Skeletal muscle satellite cell (primary cell): ENCODE measurements around the gene TMEM81. TPM values are rescaled to one million over a fixed set of nuclear protein-coding genes. Genes with fewer than 3 reads are reported as not detected.
A peak's percentile ranks its signal among the peaks of the same experiment; 100 is the strongest.

ENCODE experiments used
- H3K27me3 ChIP-seq: 2 replicates; pipeline ENCODE4 v1.7.0; 2013; ENCODE audit warnings: low read length; ENCODE audit not compliant: control insufficient read depth, insufficient read depth
- H3K36me3 ChIP-seq: 2 replicates; pipeline ENCODE4 v1.7.0; 2013; ENCODE audit warnings: mild to moderate bottlenecking, control low read depth, low read length; ENCODE audit not compliant: insufficient read depth
- H3K4me1 ChIP-seq: 2 replicates; pipeline ENCODE4 v1.7.0; 2013; ENCODE audit warnings: low read length; ENCODE audit not compliant: control insufficient read depth, insufficient read depth
- H3K4me2 ChIP-seq: 2 replicates; pipeline ENCODE4 v1.7.0; 2013; ENCODE audit warnings: mild to moderate bottlenecking, low read length
- H3K4me3 ChIP-seq: 2 replicates; pipeline ENCODE4 v1.7.0; 2013; ENCODE audit warnings: low read length
- H3K9ac ChIP-seq: 2 replicates; pipeline ENCODE4 v1.7.0; 2013; ENCODE audit warnings: mild to moderate bottlenecking, low read depth, low read length, moderate library complexity
- H3K9me3 ChIP-seq: replicated peaks from 2 replicates; pipeline ENCODE4 v1.7.0; 2013; ENCODE audit warnings: mild to moderate bottlenecking, control low read depth, low read length
- total RNA-seq: library from RNA; depleted of rRNA; stranded (reverse); fragments of >200 nt; gene quantifications from 2 replicates; pipeline ENCODE4 v1.2.3, GENCODE V29; 2012; rRNA removed

The TMEM81 gene
- total RNA-seq = 0.44 and 0.76 TPM in 2 replicates

- Histone ChIP-seq H3K27me3 (no peaks in the 10 kb centered on the region), H3K4me3 (no peak within 1 kb of the TSS), H3K4me1 (no peaks in the 10 kb centered on the region), H3K9ac (no peak within 1 kb of the TSS), H3K9me3 (no peaks in the 10 kb centered on the region), H3K4me2 (no peak within 1 kb of the TSS), H3K36me3 (peaks cover 38% of the 10 kb centered on the region)
Observed at GRCh38 chr1:205084360-205084759, at the start of gene TMEM81. Gene TMEM81, minus strand, starts transcription at chr1:205084460. Its CDS starts 140 bp downstream, at chr1:205084320.

GRCh38 chr1:205133287-205133686, 49.0 kb upstream of the TMEM81 start:
- no peaks in the 10 kb centered on the region for H3K36me3 ChIP-seq
- H3K9me3 ChIP-seq = no peaks in the 10 kb centered on the region
- H3K27me3 ChIP-seq = no peaks in the 10 kb centered on the region

GRCh38 chr1:205129447-205130029, 45.3 kb upstream of the TMEM81 start:
- no peak overlapping the region for H3K4me2 ChIP-seq

More at GRCh38 chr1:205133287-205133686, 49.0 kb upstream of the TMEM81 start:
- Histone ChIP-seq H3K4me3 (no peak overlapping the region), H3K9ac (no peak overlapping the region), H3K4me1 (no peaks in the 10 kb centered on the region), H3K4me2 (no peak overlapping the region)

GRCh38 chr1:205128050-205128449, 43.8 kb upstream of the TMEM81 start:
- H3K9ac ChIP-seq = no peak overlapping the region
- H3K9me3 ChIP-seq = no peaks in the 10 kb centered on the region
- no peaks in the 10 kb centered on the region for H3K4me1 ChIP-seq
- H3K36me3 ChIP-seq = no peaks in the 10 kb centered on the region
- H3K4me3 ChIP-seq = no peak overlapping the region
- H3K27me3 ChIP-seq = no peaks in the 10 kb centered on the region
- no peak overlapping the region for H3K4me2 ChIP-seq

More at GRCh38 chr1:205129447-205130029, 45.3 kb upstream of the TMEM81 start:
- Histone ChIP-seq H3K27me3 (no peaks in the 10 kb centered on the region), H3K9ac (no peak overlapping the region), H3K9me3 (no peaks in the 10 kb centered on the region), H3K4me1 (no peaks in the 10 kb centered on the region), H3K36me3 (no peaks in the 10 kb centered on the region), H3K4me3 (no peak overlapping the region)

- no peak overlapping the region for H3K4me3 ChIP-seq
- H3K4me2 ChIP-seq = no peak overlapping the region
- no peak overlapping the region for H3K9ac ChIP-seq
- H3K36me3 ChIP-seq = no peaks in the 10 kb centered on the region
- no peaks in the 10 kb centered on the region for H3K9me3 ChIP-seq
- H3K4me1 ChIP-seq = peaks cover 3% of the 10 kb centered on the region
- H3K27me3 ChIP-seq = no peaks in the 10 kb centered on the region
Observed at GRCh38 chr1:205127646-205128045, 43.4 kb upstream of the TMEM81 start.

GRCh38 chr1:205124726-205125125, 40.5 kb upstream of the TMEM81 start:
- Histone ChIP-seq H3K9me3 (no peaks in the 10 kb centered on the region), H3K4me2 (no peak overlapping the region), H3K27me3 (no peaks in the 10 kb centered on the region), H3K4me1 (peaks cover 18% of the 10 kb centered on the region), H3K9ac (no peak overlapping the region), H3K4me3 (no peak overlapping the region), H3K36me3 (no peaks in the 10 kb centered on the region)

- H3K9ac ChIP-seq = peak overlapping the region; percentile 88
- no peaks in the 10 kb centered on the region for H3K27me3 ChIP-seq
- H3K36me3 ChIP-seq = no peaks in the 10 kb centered on the region
- H3K4me3 ChIP-seq = peak overlapping the region; percentile 79
- no peaks in the 10 kb centered on the region for H3K9me3 ChIP-seq
- peaks cover 18% of the 10 kb centered on the region for H3K4me1 ChIP-seq
- H3K4me2 ChIP-seq = peak overlapping the region; percentile 81
Observed at GRCh38 chr1:205122489-205122882, 38.2 kb upstream of the TMEM81 start.

- no peaks in the 10 kb centered on the region for H3K9me3 ChIP-seq
- H3K4me3 ChIP-seq = peak within 1 kb of the TSS; percentile 79
- H3K9ac ChIP-seq = peak within 1 kb of the TSS; percentile 88
- peak within 1 kb of the TSS; percentile 81 for H3K4me2 ChIP-seq
- peaks cover 18% of the 10 kb centered on the region for H3K4me1 ChIP-seq
- no peaks in the 10 kb centered on the region for H3K36me3 ChIP-seq
- no peaks in the 10 kb centered on the region for H3K27me3 ChIP-seq
Observed at GRCh38 chr1:205121660-205122488, 37.6 kb upstream of the TMEM81 start, which contains the start of gene RBBP5. Gene RBBP5, minus strand, starts transcription at chr1:205121978. Its CDS starts 105 bp downstream, at chr1:205121873.

GRCh38 chr1:205118752-205119151, 34.5 kb upstream of the TMEM81 start:
- H3K27me3 ChIP-seq = no peaks in the 10 kb centered on the region
- H3K36me3 ChIP-seq = peaks cover 8% of the 10 kb centered on the region
- no peak overlapping the region for H3K4me3 ChIP-seq
- no peaks in the 10 kb centered on the region for H3K9me3 ChIP-seq
- no peak overlapping the region for H3K4me2 ChIP-seq
- peaks cover 18% of the 10 kb centered on the region for H3K4me1 ChIP-seq
- no peak overlapping the region for H3K9ac ChIP-seq

GRCh38 chr1:205111354-205111753, 27.1 kb upstream of the TMEM81 start:
- Histone ChIP-seq H3K9me3 (no peaks in the 10 kb centered on the region), H3K36me3 (peaks cover 11% of the 10 kb centered on the region), H3K9ac (no peak overlapping the region), H3K27me3 (no peaks in the 10 kb centered on the region), H3K4me1 (no peaks in the 10 kb centered on the region), H3K4me2 (no peak overlapping the region), H3K4me3 (no peak overlapping the region)

GRCh38 chr1:205109711-205110110, 25.5 kb upstream of the TMEM81 start:
- H3K4me1 ChIP-seq = no peaks in the 10 kb centered on the region
- H3K4me2 ChIP-seq = no peak overlapping the region
- no peaks in the 10 kb centered on the region for H3K27me3 ChIP-seq
- H3K4me3 ChIP-seq = no peak overlapping the region
- H3K9ac ChIP-seq = no peak overlapping the region
- H3K36me3 ChIP-seq = peaks cover 22% of the 10 kb centered on the region
- H3K9me3 ChIP-seq = no peaks in the 10 kb centered on the region
